ENCODE measurements around the gene NELFCD. TPM values are rescaled to one million over a fixed set of nuclear protein-coding genes. Genes with fewer than 3 reads are reported as not detected.

Gene NELFCD
- total and polyA plus RNA-seq, 4 experiments from 2014 or later: 72.6 to 93.3 (median 82.8) TPM

DNA sequence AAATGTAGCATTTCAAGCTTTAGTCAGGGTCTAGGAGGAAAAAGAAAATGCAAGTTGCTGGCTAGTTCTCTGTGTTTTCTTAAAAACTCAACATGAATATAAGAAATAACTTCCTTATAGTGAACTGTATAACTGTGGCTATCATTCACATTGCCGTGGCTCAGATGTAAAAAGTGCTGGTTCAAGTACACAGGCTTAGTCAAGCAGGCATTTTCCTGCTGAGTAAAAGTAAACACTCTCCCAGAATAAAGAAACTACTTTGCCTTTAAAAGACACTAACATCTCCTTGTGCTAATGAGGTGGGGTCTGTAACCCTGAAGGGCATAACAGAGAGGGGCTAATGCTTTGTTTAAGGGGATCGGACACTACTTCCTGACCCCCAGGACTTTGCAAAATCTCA lies 47.8 kb downstream of the NELFCD start:
- Mint-ChIP-seq H3K27me3 (no peaks in the 10 kb centered on the region), H3K27ac (peak overlapping the region; percentile 40 to 86 (median 74)), H3K9me3 (peaks cover 0 to 2% (median 0%) of the 10 kb centered on the region in 8 donors), H3K4me1 (peaks cover 47 to 74% (median 61%) of the 10 kb centered on the region in 4 donors), H3K36me3 (peaks cover 57 to 77% of the 10 kb centered on the region in 2 donors), H3K4me3 (peak overlapping the region; percentile 33 to 96 (median 54))
- CTCF ChIA-PET (ENCODE audit: partially characterized antibody): no interaction called here
- POLR2A ChIA-PET (ENCODE audit: partially characterized antibody): interaction anchor here (0.6 to 1.0 kb wide), 2 partner anchors 18 to 47 kb away, joined by 3 read pairs; no protein-coding TSS in a partner anchor
- Histone ChIP-seq H3K36me3 (ENCODE audit: insufficient read depth, low read length) (peaks cover 60% of the 10 kb centered on the region), H3K27ac (ENCODE audit: low read depth, low read length) (peak overlapping the region; percentile 11), H3K9me3 (ENCODE audit: control insufficient read depth in 1 of 2, low read length in 2 of 2) (no peaks in the 10 kb centered on the region), H3K4me1 (ENCODE audit: insufficient read depth, low read length) (peaks cover 62% of the 10 kb centered on the region), H3K27me3 (ENCODE audit: insufficient read depth, low read length) (no peaks in the 10 kb centered on the region), H3K4me3 (ENCODE audit: low read length in 2 of 2) (no peak overlapping the region)
- no peak for DNase-seq
- intact Hi-C loops (cut with micrococcal nuclease): no loop called here

DNA sequence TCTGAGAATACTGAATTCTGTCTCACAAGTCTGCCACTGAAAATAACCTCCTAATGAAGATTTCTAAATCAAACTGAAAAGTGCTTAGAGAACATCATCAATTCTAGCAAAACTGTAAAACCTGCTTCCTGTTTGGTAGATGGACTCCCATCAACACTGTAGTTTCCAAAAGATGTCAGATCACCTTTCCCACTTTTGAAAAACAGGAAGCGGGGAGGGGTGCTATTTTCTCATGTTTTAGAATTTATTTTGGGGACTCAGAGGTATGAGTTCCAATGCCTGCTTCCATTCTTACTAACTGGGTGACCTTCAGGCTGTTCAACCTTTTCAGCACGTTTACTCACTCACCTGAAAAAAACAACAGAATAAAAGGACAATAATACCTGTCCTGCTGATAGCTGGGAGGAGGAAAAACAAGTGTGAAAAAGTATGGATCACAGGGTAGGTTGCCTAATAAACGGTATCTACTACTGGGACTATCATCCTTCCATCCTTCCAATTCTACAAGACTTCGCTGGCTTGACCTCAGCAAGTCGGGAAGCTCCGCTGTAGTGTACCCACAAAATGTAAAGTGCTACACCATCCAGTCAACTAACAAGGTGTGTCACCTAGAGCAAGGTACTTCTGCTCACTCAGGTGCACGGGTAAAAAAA lies 50.0 kb downstream of the NELFCD start:
- Mint-ChIP-seq H3K9me3 (peaks cover 0 to 2% (median 0%) of the 10 kb centered on the region in 8 donors), H3K4me3 (peak overlapping the region; percentile 91 to 97 (median 94)), H3K27ac (peak overlapping the region; percentile 93 to 96 (median 96)), H3K27me3 (no peaks in the 10 kb centered on the region), H3K4me1 (peaks cover 48 to 69% (median 58%) of the 10 kb centered on the region in 4 donors), H3K36me3 (peaks cover 50 to 75% of the 10 kb centered on the region in 2 donors)
- H3K4me1 ChIP-seq (ENCODE audit: insufficient read depth, low read length): peaks cover 61% of the 10 kb centered on the region
- peak overlapping the region; percentile 82 for H3K27ac ChIP-seq (ENCODE audit: low read depth, low read length)
- ChIA-PET POLR2A (ENCODE audit: partially characterized antibody) (interaction anchor here (1.0 to 3.8 kb wide), 20 partner anchors 8 to 379 kb away, joined by 3 to 104 read pairs (median 12); partner anchors contain the start of genes NELFCD, PRELID3B, STX16 and ZNF831), CTCF (ENCODE audit: partially characterized antibody) (interaction anchor here (0.8 to 2.0 kb wide), 7 partner anchors 10 to 176 kb away, joined by 3 to 6 read pairs (median 3); no protein-coding TSS in a partner anchor)
- H3K36me3 ChIP-seq (ENCODE audit: insufficient read depth, low read length): peaks cover 50% of the 10 kb centered on the region
- H3K4me3 ChIP-seq (ENCODE audit: low read length in 2 of 2): peak overlapping the region; percentile 71 to 82
- intact Hi-C loops (cut with micrococcal nuclease): loop anchor here (5.0 to 10.0 kb wide), 3 partner anchors 131 to 1636 kb away; partner anchors contain the start of genes RAB22A, RBM38 and ZNF831
- H3K27me3 ChIP-seq (ENCODE audit: insufficient read depth, low read length): no peaks in the 10 kb centered on the region
- DNase-seq: no peak
- no peaks in the 10 kb centered on the region for H3K9me3 ChIP-seq (ENCODE audit: control insufficient read depth in 1 of 2, low read length in 2 of 2)

DNA sequence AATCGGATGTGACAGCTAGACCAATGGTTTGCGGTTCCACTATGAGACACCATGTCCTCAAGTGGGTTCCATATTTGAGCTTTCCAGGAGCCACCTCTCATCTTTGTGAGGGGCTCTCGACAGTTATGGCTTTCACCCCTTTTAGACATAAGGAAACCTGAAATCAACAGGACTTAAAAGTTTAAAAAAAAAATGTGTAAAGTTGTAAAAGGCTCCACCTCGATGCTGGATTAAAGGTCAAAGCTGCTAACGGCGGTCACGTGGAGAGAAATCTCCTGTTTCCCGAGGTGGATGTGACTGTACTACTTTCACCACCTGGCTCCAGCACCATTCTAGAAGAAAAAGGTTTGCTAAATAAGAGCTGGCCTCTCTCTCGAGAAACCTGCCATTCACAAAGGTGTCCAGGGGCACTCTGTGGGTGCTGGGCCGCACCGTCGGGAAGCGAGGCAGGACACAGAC lies 50.5 kb downstream of the NELFCD start:
- peak overlapping the region; percentile 71 to 82 for H3K4me3 ChIP-seq (ENCODE audit: low read length in 2 of 2)
- H3K27me3 Mint-ChIP-seq: no peaks in the 10 kb centered on the region
- H3K4me3 Mint-ChIP-seq: peak overlapping the region; percentile 91 to 97 (median 94)
- peaks cover 56% of the 10 kb centered on the region for H3K4me1 ChIP-seq (ENCODE audit: insufficient read depth, low read length)
- peaks cover 0 to 2% (median 0%) of the 10 kb centered on the region in 8 donors for H3K9me3 Mint-ChIP-seq
- H3K36me3 ChIP-seq (ENCODE audit: insufficient read depth, low read length): peaks cover 50% of the 10 kb centered on the region
- POLR2A ChIA-PET (ENCODE audit: partially characterized antibody): interaction anchor here (0.5 to 3.8 kb wide), 38 partner anchors 8 to 1633 kb away, joined by 3 to 104 read pairs (median 4); partner anchors contain the start of genes GNAS, NELFCD, PRELID3B and STX16
- peaks cover 43 to 63% (median 53%) of the 10 kb centered on the region in 4 donors for H3K4me1 Mint-ChIP-seq
- DNase-seq: peak in 4 of 5 donors; percentile 30 to 61 (median 37)
- intact Hi-C loops (cut with micrococcal nuclease): loop anchor here (1.0 to 10.0 kb wide), 7 partner anchors 11 to 1637 kb away; partner anchors contain the start of genes NELFCD, PRELID3B, RAB22A and RBM38
- no peaks in the 10 kb centered on the region for H3K9me3 ChIP-seq (ENCODE audit: control insufficient read depth in 1 of 2, low read length in 2 of 2)
- peaks cover 48 to 74% of the 10 kb centered on the region in 2 donors for H3K36me3 Mint-ChIP-seq
- peak overlapping the region; percentile 93 to 96 (median 96) for H3K27ac Mint-ChIP-seq
- H3K27ac ChIP-seq (ENCODE audit: low read depth, low read length): peak overlapping the region; percentile 82
- CTCF ChIA-PET (ENCODE audit: partially characterized antibody): interaction anchor here (0.8 to 2.0 kb wide), 9 partner anchors 9 to 176 kb away, joined by 3 to 6 read pairs (median 3); no protein-coding TSS in a partner anchor
- no peaks in the 10 kb centered on the region for H3K27me3 ChIP-seq (ENCODE audit: insufficient read depth, low read length)

DNA sequence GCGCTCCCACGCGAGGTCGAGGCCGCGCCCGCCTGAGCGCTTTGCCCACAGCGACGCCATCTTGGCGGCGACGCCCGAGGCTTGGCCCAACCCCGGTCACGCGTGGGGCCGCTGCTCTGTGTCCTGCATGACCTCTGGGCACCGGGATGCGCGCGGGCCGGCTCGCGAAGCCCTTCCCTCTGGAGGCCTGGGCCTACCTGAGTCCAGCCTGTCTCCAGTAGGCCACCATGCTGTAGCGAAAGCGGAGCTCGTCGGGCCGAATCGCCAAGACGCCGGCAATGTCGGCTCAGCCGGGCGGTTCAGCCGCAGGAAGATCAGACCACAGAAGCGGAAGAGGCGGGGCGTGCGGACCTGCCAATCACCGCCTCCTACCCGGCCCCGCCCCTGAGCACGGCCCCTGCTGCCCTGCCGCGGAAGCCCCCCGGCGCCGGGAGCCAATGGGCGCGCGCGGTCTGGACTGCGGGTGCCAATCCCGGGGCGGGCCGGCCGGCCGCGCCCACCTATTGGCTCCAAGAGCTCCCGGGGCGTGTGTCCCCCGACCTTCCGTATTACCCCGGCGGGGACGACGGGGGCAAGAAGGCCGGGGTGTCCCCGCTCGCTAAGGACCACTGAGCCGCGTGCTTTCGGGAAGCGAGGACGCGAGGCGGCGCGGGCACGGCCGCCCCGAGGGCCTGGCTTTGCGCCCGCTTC lies 51.1 kb downstream of the NELFCD start, which contains the start of gene ATP5F1E:
ATP5F1E (minus strand) TSS at position 313 of the 690 bp plus-strand sequence; CDS start at position 229, 84 bp downstream.
- Histone ChIP-seq H3K27ac (ENCODE audit: low read depth, low read length) (peak within 1 kb of the TSS; percentile 82), H3K4me1 (ENCODE audit: insufficient read depth, low read length) (peaks cover 50% of the 10 kb centered on the region), H3K36me3 (ENCODE audit: insufficient read depth, low read length) (peaks cover 50% of the 10 kb centered on the region), H3K27me3 (ENCODE audit: insufficient read depth, low read length) (no peaks in the 10 kb centered on the region), H3K4me3 (ENCODE audit: low read length in 2 of 2) (peak within 1 kb of the TSS; percentile 71 to 82), H3K9me3 (ENCODE audit: control insufficient read depth in 1 of 2, low read length in 2 of 2) (no peaks in the 10 kb centered on the region)
- H3K36me3 Mint-ChIP-seq: peaks cover 48 to 74% of the 10 kb centered on the region in 2 donors
- DNase-seq: peak; percentile 96 to 97 (median 96)
- H3K9me3 Mint-ChIP-seq: peaks cover 0 to 2% (median 0%) of the 10 kb centered on the region in 8 donors
- peaks cover 42 to 63% (median 52%) of the 10 kb centered on the region in 4 donors for H3K4me1 Mint-ChIP-seq
- intact Hi-C loops (cut with micrococcal nuclease): loop anchor here (1.0 to 10.0 kb wide), 7 partner anchors 10 to 1637 kb away; partner anchors contain the start of genes NELFCD, PRELID3B, RAB22A and RBM38
- CTCF ChIA-PET (ENCODE audit: partially characterized antibody): interaction anchor here (0.7 to 2.0 kb wide), 11 partner anchors 9 to 175 kb away, joined by 3 to 6 read pairs (median 3); partner anchors contain the start of gene PRELID3B
- no peaks in the 10 kb centered on the region for H3K27me3 Mint-ChIP-seq
- peak within 1 kb of the TSS; percentile 91 to 97 (median 94) for H3K4me3 Mint-ChIP-seq
- POLR2A ChIA-PET (ENCODE audit: partially characterized antibody): interaction anchor here (0.5 to 3.8 kb wide), 48 partner anchors 9 to 1640 kb away, joined by 3 to 104 read pairs (median 4); partner anchors contain the start of genes GNAS, NELFCD, PRELID3B and STX16
- peak within 1 kb of the TSS; percentile 94 to 98 (median 96) for H3K27ac Mint-ChIP-seq

DNA sequence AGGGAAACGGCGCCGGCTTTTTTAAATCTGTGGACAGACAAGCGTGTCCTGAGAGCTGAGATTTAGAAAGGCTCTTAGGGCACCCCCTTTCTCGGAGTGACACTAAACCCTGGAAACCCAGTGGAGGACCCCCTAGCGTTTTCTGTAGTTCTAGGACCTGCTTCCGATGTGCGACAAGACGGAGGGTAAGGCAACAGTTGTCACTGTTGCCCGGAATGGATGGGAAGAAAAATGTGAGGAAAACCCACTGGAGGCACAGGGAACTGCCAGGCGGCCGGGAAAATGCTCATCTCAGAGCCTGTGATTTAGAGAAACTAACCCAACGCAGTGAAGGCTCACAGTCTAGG lies 51.6 kb downstream of the NELFCD start:
- Mint-ChIP-seq H3K4me3 (peak overlapping the region; percentile 89 to 95 (median 92)), H3K9me3 (peaks cover 0 to 2% (median 0%) of the 10 kb centered on the region in 8 donors), H3K36me3 (peaks cover 46 to 76% of the 10 kb centered on the region in 2 donors), H3K27me3 (no peaks in the 10 kb centered on the region), H3K4me1 (peaks cover 37 to 61% (median 48%) of the 10 kb centered on the region in 4 donors), H3K27ac (peak overlapping the region; percentile 93 to 98 (median 96))
- Histone ChIP-seq H3K36me3 (ENCODE audit: insufficient read depth, low read length) (peaks cover 50% of the 10 kb centered on the region), H3K9me3 (ENCODE audit: control insufficient read depth in 1 of 2, low read length in 2 of 2) (no peaks in the 10 kb centered on the region), H3K27me3 (ENCODE audit: insufficient read depth, low read length) (no peaks in the 10 kb centered on the region), H3K4me3 (ENCODE audit: low read length in 2 of 2) (peak overlapping the region; percentile 18 to 82), H3K4me1 (ENCODE audit: insufficient read depth, low read length) (peaks cover 49% of the 10 kb centered on the region), H3K27ac (ENCODE audit: low read depth, low read length) (peak overlapping the region; percentile 82)
- intact Hi-C loops (cut with micrococcal nuclease): loop anchor here (1.0 to 10.0 kb wide), 7 partner anchors 10 to 1638 kb away; partner anchors contain the start of genes NELFCD, PRELID3B, RAB22A and RBM38
- DNase-seq: no peak
- POLR2A ChIA-PET (ENCODE audit: partially characterized antibody): interaction anchor here (0.7 to 3.8 kb wide), 42 partner anchors 9 to 1640 kb away, joined by 3 to 104 read pairs (median 4); partner anchors contain the start of genes NELFCD, PRELID3B, STX16 and VAPB
- CTCF ChIA-PET (ENCODE audit: partially characterized antibody): interaction anchor here (0.7 to 2.0 kb wide), 9 partner anchors 8 to 148 kb away, joined by 3 to 6 read pairs (median 3); partner anchors contain the start of gene PRELID3B

DNA sequence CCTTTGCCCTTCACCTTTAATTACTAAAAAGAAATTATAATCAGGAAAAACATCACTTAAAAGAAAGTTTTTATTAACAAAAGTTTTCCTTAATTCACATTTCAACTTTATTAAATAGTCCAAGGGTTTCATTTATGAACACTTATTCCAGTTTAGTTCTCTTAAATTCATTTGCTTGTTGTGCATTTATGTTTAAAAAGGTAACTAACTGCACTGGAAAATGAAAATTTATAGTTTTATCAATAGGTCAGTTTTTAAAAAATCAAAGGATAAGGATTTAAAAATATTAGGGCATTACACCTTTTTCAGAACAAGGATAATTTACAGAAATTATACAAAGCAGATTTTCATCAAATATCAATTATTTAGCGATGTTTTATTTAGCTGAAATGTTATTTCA lies 52.0 kb downstream of the NELFCD start:
- Histone ChIP-seq H3K4me3 (ENCODE audit: low read length in 2 of 2) (peak overlapping the region in 1 of 2 donors; percentile 82), H3K9me3 (ENCODE audit: control insufficient read depth in 1 of 2, low read length in 2 of 2) (no peaks in the 10 kb centered on the region), H3K4me1 (ENCODE audit: insufficient read depth, low read length) (peaks cover 49% of the 10 kb centered on the region), H3K36me3 (ENCODE audit: insufficient read depth, low read length) (peaks cover 54% of the 10 kb centered on the region), H3K27ac (ENCODE audit: low read depth, low read length) (peak overlapping the region; percentile 82), H3K27me3 (ENCODE audit: insufficient read depth, low read length) (no peaks in the 10 kb centered on the region)
- intact Hi-C loops (cut with micrococcal nuclease): loop anchor here (5.0 to 10.0 kb wide), 3 partner anchors 129 to 1638 kb away; partner anchors contain the start of genes RAB22A, RBM38 and ZNF831
- Mint-ChIP-seq H3K36me3 (peaks cover 46 to 76% of the 10 kb centered on the region in 2 donors), H3K9me3 (peaks cover 0 to 2% (median 0%) of the 10 kb centered on the region in 8 donors), H3K4me1 (peaks cover 34 to 57% (median 46%) of the 10 kb centered on the region in 4 donors), H3K4me3 (peak overlapping the region; percentile 89 to 95 (median 92)), H3K27me3 (no peaks in the 10 kb centered on the region), H3K27ac (peak overlapping the region; percentile 93 to 98 (median 96))
- CTCF ChIA-PET (ENCODE audit: partially characterized antibody): interaction anchor here (0.6 to 1.6 kb wide), 3 partner anchors 41 to 400 kb away, joined by 3 read pairs; no protein-coding TSS in a partner anchor
- no peak for DNase-seq
- POLR2A ChIA-PET (ENCODE audit: partially characterized antibody): interaction anchor here (1.1 to 3.8 kb wide), 15 partner anchors 9 to 1641 kb away, joined by 3 to 104 read pairs (median 8); partner anchors contain the start of genes NELFCD, PRELID3B, STX16 and VAPB

Data from CD4-positive, alpha-beta memory T cell (primary cell).